ENCODE measurements around the gene NCBP3.

- TF ChIP-seq CTCF (conservative IDR thresholded peaks at IDR 0.05; ENCODE audit: low read length) = no peak
- no peak for TF ChIP-seq EZH2phosphoT487 (IDR thresholded peaks at IDR 0.05; ENCODE audit: borderline replicate concordance, low read depth, low read length)
Observed at GRCh38 chr17:3805581-3805980, 40.5 kb downstream of the NCBP3 start.
